CD4-positive, CD25-positive, alpha-beta regulatory T cell (primary cell): ENCODE results near the gene HS3ST6. TPM values are rescaled to one million over a fixed set of nuclear protein-coding genes. Genes with fewer than 3 reads are reported as not detected.

ENCODE experiments used
- ATAC-seq, 2 donors: fragments of 150-1000 bp; cut with Tn5 transposase; one replicate each; pipeline ENCODE4 v1.10.0; 2021; ENCODE audit warnings: low read depth in 2 of 2, moderate number of reproducible peaks in 2 of 2, moderate library complexity in 1 of 2
- DNase-seq, 3 donors: peaks; one replicate each; pipeline versions ENCODE4 v3.0.0 to v3.0.0-alpha.2; 2012 to 2022; ENCODE audit warnings: mixed read lengths in 1 of 3
- H3K27ac ChIP-seq: one replicate; pipeline ENCODE4 v1.7.0; 2013; ENCODE audit warnings: mild to moderate bottlenecking, low read length; ENCODE audit not compliant: insufficient read depth, poor library complexity, severe bottlenecking
- H3K27me3 ChIP-seq: one replicate; pipeline ENCODE4 v1.7.0; 2013; ENCODE audit warnings: low read length; ENCODE audit not compliant: control insufficient read depth, insufficient read depth
- H3K36me3 ChIP-seq: one replicate; pipeline ENCODE4 v1.7.0; 2013; ENCODE audit warnings: mild to moderate bottlenecking, low read length, moderate library complexity; ENCODE audit not compliant: control insufficient read depth, insufficient read depth
- H3K4me1 ChIP-seq: 2 replicates; pipeline ENCODE4 v1.7.0; 2013; ENCODE audit warnings: mild to moderate bottlenecking, low read length; ENCODE audit not compliant: insufficient read depth, control insufficient read depth, poor library complexity, severe bottlenecking
- H3K4me3 ChIP-seq: one replicate; pipeline ENCODE4 v1.7.0; 2013; ENCODE audit warnings: low read depth, mild to moderate bottlenecking, low read length, moderate library complexity
- H3K9me3 ChIP-seq, 2 experiments: 1 replicate in 1 of 2; 2 replicates in 1 of 2; pipeline ENCODE4 v1.7.0; 2013; ENCODE audit warnings: low read length in 2 of 2, mild to moderate bottlenecking in 1 of 2, moderate library complexity in 1 of 2; ENCODE audit not compliant: control insufficient read depth in 2 of 2
- H3K27ac Mint-ChIP-seq, 3 donors: one replicate each; pipeline ENCODE4 v1.8.0; 2020 to 2022; ENCODE audit warnings: mild to moderate bottlenecking in 3 of 3, mixed read lengths in 3 of 3, moderate library complexity in 2 of 3
- H3K27me3 Mint-ChIP-seq: one replicate; pipeline ENCODE4 v1.8.0; 2022; ENCODE audit warnings: mild to moderate bottlenecking, mixed read lengths
- H3K36me3 Mint-ChIP-seq: one replicate; pipeline ENCODE4 v1.8.0; 2020; ENCODE audit warnings: mixed read lengths
- H3K4me1 Mint-ChIP-seq, 4 donors: one replicate each; pipeline ENCODE4 v1.8.0; 2020 to 2022; ENCODE audit warnings: mixed read lengths in 4 of 4, mild to moderate bottlenecking in 1 of 4
- H3K4me3 Mint-ChIP-seq, 4 donors: one replicate each; pipeline ENCODE4 v1.8.0; 2020 to 2022; ENCODE audit warnings: mild to moderate bottlenecking in 4 of 4, mixed read lengths in 4 of 4, moderate library complexity in 3 of 4
- H3K9me3 Mint-ChIP-seq, 7 donors: one replicate each; pipeline ENCODE4 v1.8.0; 2020 to 2022; ENCODE audit warnings: mixed read lengths in 7 of 7, mild to moderate bottlenecking in 3 of 7, moderate library complexity in 2 of 7
- polyA plus RNA-seq, 4 donors: library from polyadenylated mRNA; unstranded; fragments of 300-500 nt; fragmentation: Illumina TruSeq; gene quantifications; one replicate each; pipeline ENCODE4 v1.2.3, GENCODE V29; 2021
- total RNA-seq: library from RNA; stranded (reverse); gene quantifications from one replicate; pipeline ENCODE4 v1.2.3, GENCODE V29; 2022

Gene HS3ST6
- total and polyA plus RNA-seq, 5 donors from 2014 or later: not detected

DNA sequence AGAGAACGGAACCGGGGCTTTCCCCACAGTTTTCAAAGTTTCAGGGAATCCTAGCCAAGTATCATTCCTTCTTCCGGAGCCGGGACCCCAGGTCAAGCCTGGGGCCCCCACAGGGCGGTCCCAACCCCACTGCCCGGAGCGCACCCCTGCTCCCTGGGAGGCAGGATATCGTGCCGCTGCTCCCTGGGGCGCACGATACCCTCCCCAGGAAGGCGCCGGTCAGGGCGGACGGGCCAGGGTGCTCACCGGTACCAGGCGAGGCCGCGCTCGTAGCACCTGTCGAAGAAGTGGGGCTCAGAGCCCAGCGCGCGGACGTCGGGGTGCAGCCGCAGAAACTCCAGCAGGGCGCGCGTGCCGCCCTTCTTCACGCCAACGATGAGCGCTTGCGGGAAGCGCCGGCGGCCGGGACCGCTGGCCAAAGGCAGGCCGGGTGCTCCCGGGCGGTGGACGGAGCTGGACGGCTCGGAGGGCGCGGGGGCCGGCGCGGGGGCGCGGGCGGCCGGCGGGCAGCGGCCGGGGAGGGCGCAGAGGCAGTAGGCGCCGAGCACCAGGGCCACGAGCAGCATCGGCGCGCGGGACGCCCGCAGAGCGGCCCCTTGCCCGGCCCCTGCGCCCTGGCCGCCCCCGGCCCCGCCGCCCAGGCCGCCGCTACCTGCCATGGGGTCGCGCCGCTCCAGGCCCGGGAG, 407 bp downstream of the HS3ST6 start:
- Histone ChIP-seq H3K4me3 (no peak overlapping the region), H3K4me1 (no peaks in the 10 kb centered on the region), H3K27ac (no peak overlapping the region), H3K27me3 (peaks cover 5% of the 10 kb centered on the region), H3K36me3 (no peaks in the 10 kb centered on the region), H3K9me3 (no peaks in the 10 kb centered on the region)
- no peak for DNase-seq
- no peak overlapping the region for H3K4me3 Mint-ChIP-seq
- peaks cover 0 to 3% (median 0%) of the 10 kb centered on the region in 7 donors for H3K9me3 Mint-ChIP-seq
- H3K27me3 Mint-ChIP-seq: peaks cover 56% of the 10 kb centered on the region
- H3K4me1 Mint-ChIP-seq: peaks cover 0 to 8% (median 3%) of the 10 kb centered on the region in 4 donors
- no peaks in the 10 kb centered on the region for H3K36me3 Mint-ChIP-seq
- no peak overlapping the region for H3K27ac Mint-ChIP-seq
- no peak for ATAC-seq

DNA sequence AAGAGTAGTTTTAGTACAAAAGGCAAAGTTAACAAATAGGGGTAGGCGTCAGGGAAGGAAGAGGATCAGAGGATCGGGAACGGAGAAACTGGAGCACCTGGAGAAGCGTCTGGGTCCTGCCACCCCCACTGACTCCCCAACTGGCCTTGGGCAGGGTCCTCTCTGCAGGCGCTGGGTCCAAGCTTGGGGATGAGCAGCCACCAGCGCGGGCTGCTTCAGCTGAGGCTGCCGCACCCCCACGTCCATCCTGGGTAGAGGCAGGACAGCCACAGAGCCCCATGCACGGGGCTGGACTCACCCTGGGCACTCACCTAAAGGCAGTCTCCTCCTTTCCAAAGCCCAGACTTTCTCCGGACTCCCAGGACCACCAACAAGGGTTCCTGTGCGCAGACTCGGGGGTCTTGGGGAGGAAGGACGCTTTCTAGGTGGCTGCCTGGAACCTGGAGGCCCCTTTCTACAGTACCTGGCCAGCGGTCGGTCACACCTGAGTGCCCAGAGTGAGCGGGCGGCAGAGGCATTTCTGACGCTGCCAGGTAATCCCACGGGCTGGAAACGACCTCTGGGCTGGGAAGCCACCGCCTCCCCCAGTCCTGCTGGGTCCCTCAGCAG, 1.1 kb downstream of the HS3ST6 start:
- no peak for ATAC-seq
- Histone ChIP-seq H3K4me1 (no peaks in the 10 kb centered on the region), H3K36me3 (no peaks in the 10 kb centered on the region), H3K27me3 (no peaks in the 10 kb centered on the region), H3K27ac (no peak overlapping the region), H3K9me3 (no peaks in the 10 kb centered on the region), H3K4me3 (no peak overlapping the region)
- peaks cover 52% of the 10 kb centered on the region for H3K27me3 Mint-ChIP-seq
- no peak overlapping the region for H3K4me3 Mint-ChIP-seq
- H3K9me3 Mint-ChIP-seq: peaks cover 0 to 3% (median 0%) of the 10 kb centered on the region in 7 donors
- peaks cover 0 to 8% (median 3%) of the 10 kb centered on the region in 4 donors for H3K4me1 Mint-ChIP-seq
- DNase-seq: no peak
- no peaks in the 10 kb centered on the region for H3K36me3 Mint-ChIP-seq
- H3K27ac Mint-ChIP-seq: no peak overlapping the region

- Mint-ChIP-seq H3K9me3 (peaks cover 0 to 3% (median 0%) of the 10 kb centered on the region in 7 donors), H3K27ac (no peak overlapping the region), H3K36me3 (no peaks in the 10 kb centered on the region), H3K4me1 (peaks cover 0 to 8% (median 3%) of the 10 kb centered on the region in 4 donors), H3K27me3 (peaks cover 47% of the 10 kb centered on the region), H3K4me3 (no peak overlapping the region)
- no peaks in the 10 kb centered on the region for H3K9me3 ChIP-seq
- DNase-seq (no peak), ATAC-seq (no peak)
- H3K4me1 ChIP-seq: no peaks in the 10 kb centered on the region
- H3K27ac ChIP-seq: no peak overlapping the region
- H3K36me3 ChIP-seq: no peaks in the 10 kb centered on the region
- no peaks in the 10 kb centered on the region for H3K27me3 ChIP-seq
- H3K4me3 ChIP-seq: no peak overlapping the region
These were observed 1.6 kb downstream of the HS3ST6 start for GRCh38 chr16:1916640-1916990.

DNA sequence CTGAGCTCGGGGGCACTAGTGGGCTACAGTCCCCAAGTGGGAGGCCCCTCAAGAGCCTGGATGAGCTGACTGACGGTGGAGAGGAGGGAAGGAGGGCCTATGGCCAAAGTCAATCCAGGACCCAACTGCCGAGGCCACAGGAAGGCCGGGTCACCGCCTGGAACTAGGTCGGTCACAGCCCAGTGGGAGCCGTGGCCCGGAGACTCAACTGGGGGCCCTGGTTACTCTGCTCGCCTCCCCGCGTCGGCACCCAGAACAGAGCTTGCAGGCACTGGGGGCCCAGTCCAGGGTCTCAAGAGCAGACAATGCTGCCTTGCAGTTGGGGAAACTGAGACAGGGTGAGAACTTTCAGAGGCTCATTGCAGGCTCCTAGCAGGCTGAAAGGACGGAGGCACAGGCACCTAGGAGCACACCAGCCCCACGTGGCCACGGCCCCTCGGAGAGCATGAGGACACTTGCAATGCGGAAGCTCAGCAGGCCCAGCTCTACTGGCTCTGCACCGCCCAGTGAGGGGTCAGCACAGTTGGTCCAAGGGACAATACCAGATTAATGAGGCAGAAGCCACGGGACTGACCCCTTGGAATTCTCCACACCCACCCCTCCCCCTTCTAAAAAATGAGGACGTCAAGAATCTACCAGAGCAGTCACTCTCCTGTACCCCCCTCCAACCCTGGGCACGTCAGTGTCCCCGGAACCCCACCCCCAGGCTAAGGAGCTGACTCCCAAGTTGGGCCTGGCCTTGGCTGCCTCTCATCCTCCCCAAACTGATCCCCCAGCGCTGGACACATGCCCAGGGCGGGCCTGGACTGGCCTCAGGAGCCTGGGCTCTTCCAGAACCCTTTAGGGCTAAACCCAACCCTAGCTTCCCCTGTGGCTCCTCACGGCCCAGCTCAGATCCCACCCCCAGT, 2.2 kb downstream of the HS3ST6 start:
- Mint-ChIP-seq H3K4me3 (no peak overlapping the region), H3K27me3 (peaks cover 41% of the 10 kb centered on the region), H3K27ac (peak overlapping the region in 1 of 3 donors; percentile 38), H3K36me3 (no peaks in the 10 kb centered on the region), H3K9me3 (peaks cover 0 to 2% (median 0%) of the 10 kb centered on the region in 7 donors), H3K4me1 (peaks cover 0 to 7% (median under 1%) of the 10 kb centered on the region in 4 donors)
- Histone ChIP-seq H3K9me3 (no peaks in the 10 kb centered on the region), H3K4me1 (no peaks in the 10 kb centered on the region), H3K4me3 (no peak overlapping the region), H3K27me3 (no peaks in the 10 kb centered on the region), H3K36me3 (no peaks in the 10 kb centered on the region), H3K27ac (no peak overlapping the region)
- DNase-seq: no peak
- no peak for ATAC-seq

- H3K9me3 Mint-ChIP-seq: peaks cover 0 to 1% (median 0%) of the 10 kb centered on the region in 7 donors
- H3K36me3 Mint-ChIP-seq: no peaks in the 10 kb centered on the region
- no peaks in the 10 kb centered on the region for H3K27me3 ChIP-seq
These were observed 3.2 kb downstream of the HS3ST6 start for GRCh38 chr16:1914988-1915387.

GRCh38 chr16:1914084-1914608, 4.1 kb downstream of the HS3ST6 start:
- peaks cover 34% of the 10 kb centered on the region for H3K27me3 Mint-ChIP-seq
- H3K27ac Mint-ChIP-seq: no peak overlapping the region
- Histone ChIP-seq H3K4me3 (no peak overlapping the region), H3K27me3 (no peaks in the 10 kb centered on the region), H3K9me3 (no peaks in the 10 kb centered on the region), H3K4me1 (no peaks in the 10 kb centered on the region), H3K36me3 (no peaks in the 10 kb centered on the region), H3K27ac (no peak overlapping the region)
- peaks cover 0 to 2% (median 0%) of the 10 kb centered on the region in 7 donors for H3K9me3 Mint-ChIP-seq
- H3K4me1 Mint-ChIP-seq: peaks cover 0 to 2% (median 0%) of the 10 kb centered on the region in 4 donors
- no peak for DNase-seq
- H3K4me3 Mint-ChIP-seq: no peak overlapping the region
- H3K36me3 Mint-ChIP-seq: no peaks in the 10 kb centered on the region
- ATAC-seq: no peak

More at GRCh38 chr16:1914988-1915387, 3.2 kb downstream of the HS3ST6 start:
- Histone ChIP-seq H3K27ac (no peak overlapping the region), H3K9me3 (no peaks in the 10 kb centered on the region), H3K4me3 (no peak overlapping the region), H3K36me3 (no peaks in the 10 kb centered on the region), H3K4me1 (no peaks in the 10 kb centered on the region)
- Mint-ChIP-seq H3K4me3 (no peak overlapping the region), H3K27me3 (peaks cover 34% of the 10 kb centered on the region), H3K4me1 (peaks cover 0 to 2% (median 0%) of the 10 kb centered on the region in 4 donors), H3K27ac (no peak overlapping the region)
- ATAC-seq (no peak), DNase-seq (no peak)

DNA sequence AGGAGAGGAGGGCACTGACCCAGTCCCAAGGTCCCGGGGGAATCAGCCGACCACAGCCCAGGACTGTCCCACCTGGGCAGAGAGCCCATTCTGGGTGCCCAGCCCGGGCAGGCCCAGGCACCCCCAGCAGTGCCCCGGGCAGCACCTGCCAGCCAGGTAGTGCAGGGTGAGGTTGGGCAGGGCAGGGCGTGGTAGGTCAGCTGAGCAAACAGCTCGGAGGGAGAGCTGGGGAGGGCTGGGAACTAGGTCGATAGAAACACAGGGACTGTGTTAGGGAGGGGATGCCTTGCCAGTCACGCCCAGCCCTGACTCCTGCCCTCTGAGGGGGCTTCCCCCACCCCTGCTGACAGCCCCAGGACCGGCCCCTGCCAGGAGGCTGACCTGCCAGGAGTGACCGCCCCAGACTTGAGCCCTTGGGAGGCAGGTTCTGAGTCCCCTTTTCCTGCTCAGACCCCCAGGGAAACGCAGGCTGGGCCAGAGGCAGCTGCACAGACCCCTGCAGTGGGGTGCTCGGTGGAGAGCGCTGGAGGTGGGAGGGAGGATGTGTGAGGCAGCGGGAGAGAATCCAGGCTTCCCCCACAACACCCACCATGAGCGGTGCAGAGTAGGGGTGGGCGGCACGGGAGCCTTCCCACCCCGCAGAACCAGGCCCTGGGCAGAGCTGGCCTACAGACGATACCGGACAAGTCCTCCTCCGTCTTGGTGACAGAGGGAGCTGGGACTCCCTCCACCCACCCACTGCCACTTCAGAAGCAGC, 4.7 kb downstream of the HS3ST6 start:
- H3K27me3 ChIP-seq: no peaks in the 10 kb centered on the region
- peaks cover 0 to 2% (median 0%) of the 10 kb centered on the region in 4 donors for H3K4me1 Mint-ChIP-seq
- no peak overlapping the region for H3K4me3 Mint-ChIP-seq
- no peaks in the 10 kb centered on the region for H3K36me3 Mint-ChIP-seq
- no peak overlapping the region for H3K4me3 ChIP-seq
- DNase-seq (no peak), ATAC-seq (no peak)
- no peaks in the 10 kb centered on the region for H3K36me3 ChIP-seq
- H3K9me3 Mint-ChIP-seq: peaks cover 0 to 2% (median 0%) of the 10 kb centered on the region in 7 donors
- H3K27ac Mint-ChIP-seq: no peak overlapping the region
- peaks cover 34% of the 10 kb centered on the region for H3K27me3 Mint-ChIP-seq
- no peaks in the 10 kb centered on the region for H3K9me3 ChIP-seq
- H3K4me1 ChIP-seq: no peaks in the 10 kb centered on the region
- H3K27ac ChIP-seq: no peak overlapping the region
